ENCODE data around the gene DNAH9. TPM values are rescaled to one million over a fixed set of nuclear protein-coding genes. Genes with fewer than 3 reads are reported as not detected.

The DNAH9 gene
- total RNA-seq, 1 experiment from 2014 or later, result not detected

- POLR2A ChIA-PET, result no interaction called here
- TF ChIP-seq CTCF (IDR thresholded peaks at IDR 0.05; ENCODE audit: insufficient read depth in 1 of 2, low read depth in 1 of 2, low read length in 1 of 2, severe bottlenecking in 1 of 2, unreplicated experiment in 1 of 2), result no peak
- Histone ChIP-seq H3K36me3 (ENCODE audit: control insufficient read depth, insufficient read depth, low read length) (no peaks in the 10 kb centered on the region), H3K27me3 (replicated peaks; ENCODE audit: control insufficient read depth, insufficient read depth, low read length) (no peaks in the 10 kb centered on the region), H3K4me1 (no peaks in the 10 kb centered on the region), H3K9me3 (no peaks in the 10 kb centered on the region), H3K4me3 (ENCODE audit: low read depth, low read length) (no peak overlapping the region)
- CTCF ChIA-PET, result no interaction called here
- Mint-ChIP-seq H3K4me3 (ENCODE audit: unreplicated experiment) (no peak overlapping the region), H3K36me3 (ENCODE audit: insufficient read depth, unreplicated experiment) (no peaks in the 10 kb centered on the region), H3K4me1 (ENCODE audit: low read depth, unreplicated experiment) (no peaks in the 10 kb centered on the region), H3K27me3 (ENCODE audit: insufficient read depth, unreplicated experiment) (peaks cover 5% of the 10 kb centered on the region), H3K27ac (ENCODE audit: unreplicated experiment) (no peak overlapping the region), H3K9me3 (ENCODE audit: unreplicated experiment) (no peaks in the 10 kb centered on the region)
- no TSS peak for BruUV-seq (replicated peaks)
- DNase-seq, result no peak
- intact Hi-C loops (cut with micrococcal nuclease; ENCODE audit: unreplicated experiment), result no loop called here
Observed at GRCh38 chr17:11813278-11813677, 215.0 kb downstream of the DNAH9 start.

GRCh38 chr17:11813871-11814270 is 215.6 kb downstream of the DNAH9 start:
- POLR2A ChIA-PET, result no interaction called here
- no peaks in the 10 kb centered on the region for H3K4me1 Mint-ChIP-seq (ENCODE audit: low read depth, unreplicated experiment)
- TF ChIP-seq CTCF (IDR thresholded peaks at IDR 0.05; ENCODE audit: insufficient read depth in 1 of 2, low read depth in 1 of 2, low read length in 1 of 2, severe bottlenecking in 1 of 2, unreplicated experiment in 1 of 2), result no peak
- no peaks in the 10 kb centered on the region for H3K36me3 Mint-ChIP-seq (ENCODE audit: insufficient read depth, unreplicated experiment)
- Histone ChIP-seq H3K9me3 (no peaks in the 10 kb centered on the region), H3K4me1 (no peaks in the 10 kb centered on the region), H3K36me3 (ENCODE audit: control insufficient read depth, insufficient read depth, low read length) (no peaks in the 10 kb centered on the region), H3K27me3 (replicated peaks; ENCODE audit: control insufficient read depth, insufficient read depth, low read length) (no peaks in the 10 kb centered on the region), H3K4me3 (ENCODE audit: low read depth, low read length) (no peak overlapping the region)
- intact Hi-C loops (cut with micrococcal nuclease; ENCODE audit: unreplicated experiment), result no loop called here
- no TSS peak for BruUV-seq (replicated peaks)
- no peak overlapping the region for H3K27ac Mint-ChIP-seq (ENCODE audit: unreplicated experiment)
- no peaks in the 10 kb centered on the region for H3K9me3 Mint-ChIP-seq (ENCODE audit: unreplicated experiment)
- no peak overlapping the region for H3K4me3 Mint-ChIP-seq (ENCODE audit: unreplicated experiment)
- CTCF ChIA-PET, result no interaction called here
- peaks cover 3% of the 10 kb centered on the region for H3K27me3 Mint-ChIP-seq (ENCODE audit: insufficient read depth, unreplicated experiment)
- no peak for DNase-seq

GRCh38 chr17:11814655-11815262 is 216.5 kb downstream of the DNAH9 start:
- Histone ChIP-seq H3K9me3 (no peaks in the 10 kb centered on the region), H3K36me3 (ENCODE audit: control insufficient read depth, insufficient read depth, low read length) (no peaks in the 10 kb centered on the region), H3K4me1 (no peaks in the 10 kb centered on the region), H3K27me3 (replicated peaks; ENCODE audit: control insufficient read depth, insufficient read depth, low read length) (no peaks in the 10 kb centered on the region), H3K4me3 (ENCODE audit: low read depth, low read length) (no peak overlapping the region)
- no peak overlapping the region for H3K27ac Mint-ChIP-seq (ENCODE audit: unreplicated experiment)
- H3K9me3 Mint-ChIP-seq (ENCODE audit: unreplicated experiment), result no peaks in the 10 kb centered on the region
- TF ChIP-seq CTCF (IDR thresholded peaks at IDR 0.05; ENCODE audit: insufficient read depth in 1 of 2, low read depth in 1 of 2, low read length in 1 of 2, severe bottlenecking in 1 of 2, unreplicated experiment in 1 of 2), result no peak
- DNase-seq, result no peak
- H3K4me3 Mint-ChIP-seq (ENCODE audit: unreplicated experiment), result no peak overlapping the region
- peaks cover 3% of the 10 kb centered on the region for H3K27me3 Mint-ChIP-seq (ENCODE audit: insufficient read depth, unreplicated experiment)
- no peaks in the 10 kb centered on the region for H3K4me1 Mint-ChIP-seq (ENCODE audit: low read depth, unreplicated experiment)
- BruUV-seq (replicated peaks), result no TSS peak
- POLR2A ChIA-PET, result no interaction called here
- intact Hi-C loops (cut with micrococcal nuclease; ENCODE audit: unreplicated experiment), result no loop called here
- CTCF ChIA-PET, result no interaction called here
- no peaks in the 10 kb centered on the region for H3K36me3 Mint-ChIP-seq (ENCODE audit: insufficient read depth, unreplicated experiment)
